Activated CD8-positive, alpha-beta memory T cell treated with anti-CD3 and anti-CD28 coated beads for 48 hours (primary cell): Measurements from ENCODE around the gene COL6A5.

Experiments
- DNase-seq, 3 experiments: peaks; one replicate each; pipeline ENCODE4 v3.0.0-alpha.2; 2020; ENCODE audit warnings: low read depth in 2 of 3, low spot score in 2 of 3

Gene COL6A5

DNA sequence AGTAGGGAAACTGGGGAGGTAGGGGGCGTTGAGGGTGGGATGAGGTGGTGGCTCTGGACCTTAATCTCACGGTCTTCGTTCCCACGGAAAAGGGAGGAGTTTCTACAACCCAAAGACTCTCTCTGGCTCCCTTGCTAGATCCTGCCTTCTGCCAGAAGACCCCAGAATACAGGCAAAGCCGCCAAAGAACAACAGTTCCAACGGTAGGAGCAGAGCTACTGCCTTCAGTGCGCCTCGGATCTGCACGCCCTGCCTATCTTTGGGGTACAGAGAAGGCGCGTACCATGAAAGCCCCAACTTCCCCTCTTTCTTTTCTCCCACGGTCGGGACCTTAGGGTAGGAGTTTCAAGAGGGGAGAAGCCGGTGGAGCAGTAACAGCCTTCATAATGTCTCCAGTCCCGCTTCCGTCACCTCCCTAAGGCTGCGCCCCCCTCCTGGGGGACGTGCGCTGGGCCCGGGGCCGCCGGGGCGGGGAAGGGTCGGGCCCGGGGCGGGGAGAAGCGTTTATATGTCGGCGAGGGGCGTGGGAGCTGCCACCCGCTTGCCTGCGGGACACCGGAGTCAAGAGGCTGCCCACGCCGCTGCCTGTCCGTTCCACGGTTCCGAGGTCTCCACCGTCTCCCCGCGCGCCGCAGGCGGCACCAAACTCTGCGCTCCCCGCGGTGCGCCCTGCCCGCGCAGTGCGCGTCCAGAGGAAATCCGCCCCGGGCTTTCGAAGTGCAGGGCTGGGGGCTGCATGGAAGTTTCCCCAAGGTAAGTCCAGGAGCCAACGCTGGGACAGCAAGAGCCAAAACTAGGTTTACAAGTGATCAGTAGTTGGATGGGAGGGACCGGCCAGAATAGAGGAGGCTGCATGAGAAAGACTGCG, 171.4 kb downstream of the COL6A5 start, which contains the start of gene COL6A6:
COL6A6 (plus strand) TSS at position 533 of the 868 bp plus-strand sequence. CDS start 43,188 bp downstream, outside the sequence.
- no peak for DNase-seq

- DNase-seq, result no peak
Measured at GRCh38 chr3:130517602-130518001, 172.1 kb downstream of the COL6A5 start.

DNA sequence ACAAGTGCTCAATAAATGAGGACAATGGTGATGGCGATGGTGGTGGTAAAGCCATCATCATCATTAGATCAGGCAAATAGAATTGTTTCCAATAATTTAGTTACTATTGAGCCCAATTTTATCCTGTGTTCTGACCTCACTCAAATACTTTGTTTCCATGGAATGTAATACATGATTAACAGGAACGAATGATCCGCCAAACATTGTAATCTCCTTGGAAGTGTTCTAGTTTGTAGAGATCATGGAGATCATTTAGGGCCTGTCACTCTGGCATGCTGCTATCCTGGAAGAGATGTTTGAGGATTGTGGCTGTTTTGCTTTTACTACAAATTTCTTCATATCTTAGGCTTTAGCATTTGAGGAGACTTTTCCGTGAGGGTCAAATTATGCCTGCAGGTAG, 174.3 kb downstream of the COL6A5 start:
- no peak for DNase-seq

- DNase-seq, result no peak
Measured at GRCh38 chr3:130522399-130522798, 176.9 kb downstream of the COL6A5 start.

- no peak for DNase-seq
Measured at GRCh38 chr3:130527426-130527825, 182.0 kb downstream of the COL6A5 start.

- DNase-seq, result no peak
Measured at GRCh38 chr3:130528120-130528519, 182.6 kb downstream of the COL6A5 start.

- no peak for DNase-seq
Measured at GRCh38 chr3:130529486-130530215, 184.2 kb downstream of the COL6A5 start.

GRCh38 chr3:130533247-130533646, 187.8 kb downstream of the COL6A5 start:
- DNase-seq, result no peak
